HG02973 (cell line): Measurements from ENCODE around the gene ERGIC1.
"Not testable (repeated sequence)": the region's sequence is repeated elsewhere in the genome, so short reads cannot be mapped to it uniquely, and the experiment has no call there.

ENCODE experiments used
- ATAC-seq: cut with Tn5 transposase; IDR thresholded peaks from one replicate; pipeline ENCODE4 v1.9.1; 2021; ENCODE audit warnings: moderate library complexity; ENCODE audit not compliant: unreplicated experiment

Gene ERGIC1

GRCh38 chr5:172800088-172800551 lies 33.9 kb upstream of the ERGIC1 start:
- no peak for ATAC-seq

GRCh38 chr5:172801179-172801671 lies 32.8 kb upstream of the ERGIC1 start:
- no peak for ATAC-seq

GRCh38 chr5:172802112-172802511 lies 31.9 kb upstream of the ERGIC1 start:
- ATAC-seq, result no peak

DNA sequence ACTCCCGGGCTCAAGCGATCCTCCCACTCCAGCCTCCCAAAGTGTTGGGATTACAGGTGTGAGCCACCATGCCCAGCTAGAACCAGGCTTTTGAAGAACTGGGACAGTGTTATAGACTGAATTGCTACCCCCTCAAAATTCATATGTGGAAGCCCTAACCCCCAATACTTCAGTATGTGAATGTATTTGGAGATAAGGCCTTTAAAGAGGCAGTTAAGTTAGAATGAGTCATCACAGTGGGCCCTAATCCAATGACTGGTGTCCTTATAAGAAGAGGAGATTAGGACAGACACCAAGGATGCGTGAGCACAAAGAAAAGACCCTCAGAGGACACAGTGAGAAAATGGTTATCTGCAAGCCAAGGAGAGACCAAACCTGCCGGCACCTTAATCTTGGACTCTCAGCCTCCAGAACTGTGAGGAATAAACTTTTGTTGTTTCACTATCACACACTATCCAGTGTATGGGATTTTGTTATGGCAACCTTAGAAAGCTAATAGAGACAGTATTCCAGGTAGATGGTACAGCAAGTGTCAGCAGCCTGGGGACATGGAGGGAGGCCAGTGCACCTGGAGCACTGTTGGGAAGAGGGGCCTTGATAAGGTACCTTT lies 31.4 kb upstream of the ERGIC1 start:
- no peak for ATAC-seq

DNA sequence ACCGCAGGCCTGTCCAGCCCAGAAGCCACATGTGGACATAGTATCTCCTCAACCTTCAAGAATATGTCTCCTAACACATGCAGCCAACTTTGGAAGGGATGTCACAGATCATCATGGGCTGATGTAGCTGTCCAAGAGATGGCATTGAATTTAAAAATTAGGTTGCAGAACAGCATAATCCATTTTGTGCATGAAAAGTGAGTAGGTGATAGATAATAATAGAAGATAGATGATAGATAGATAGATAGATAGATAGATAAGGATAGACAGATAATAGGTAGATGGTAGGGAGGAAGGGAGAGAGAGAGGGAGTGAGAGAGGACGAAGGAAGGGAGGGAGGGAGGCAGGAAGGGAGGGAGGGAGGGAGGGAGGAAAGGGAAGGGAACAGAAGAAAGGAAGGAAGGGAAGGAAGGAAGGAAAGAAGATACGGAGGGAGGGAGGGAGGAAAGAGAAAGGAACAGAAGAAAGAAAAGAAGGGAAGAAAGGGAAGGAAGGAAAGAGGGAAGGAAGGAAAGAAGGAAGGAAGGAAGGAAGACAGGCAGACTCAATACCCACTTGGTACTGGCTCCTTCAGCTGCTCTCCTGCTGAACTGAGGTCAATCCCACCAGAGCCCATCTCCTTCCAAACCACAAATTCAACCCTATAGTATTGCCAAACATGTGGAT lies 28.9 kb upstream of the ERGIC1 start:
- ATAC-seq, result no peak

DNA sequence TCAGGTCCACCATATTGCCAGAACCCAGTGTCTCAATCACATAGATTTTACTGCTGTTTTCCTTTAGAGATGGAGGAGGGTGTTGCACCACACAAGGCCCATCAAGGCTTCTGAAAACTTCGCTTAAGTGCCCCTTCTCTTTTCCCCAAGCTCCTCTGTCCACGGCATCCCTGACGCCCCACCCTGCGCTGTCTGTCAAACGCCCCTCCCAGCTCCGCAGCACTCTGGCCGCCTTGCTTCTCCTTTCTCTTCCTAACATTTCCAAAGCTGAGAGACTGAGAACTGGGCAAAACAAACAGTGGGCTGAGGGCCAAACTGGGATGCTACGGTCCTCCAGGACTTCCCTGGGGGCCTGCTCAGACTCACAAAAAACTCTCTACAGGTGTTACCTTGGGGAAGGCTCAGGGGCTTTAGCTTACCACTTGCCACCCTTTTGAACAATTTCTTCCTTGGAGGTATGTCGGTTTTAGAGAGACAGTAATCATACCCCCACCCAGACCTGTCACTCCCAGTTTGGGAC lies 28.3 kb upstream of the ERGIC1 start:
- ATAC-seq, result no peak

DNA sequence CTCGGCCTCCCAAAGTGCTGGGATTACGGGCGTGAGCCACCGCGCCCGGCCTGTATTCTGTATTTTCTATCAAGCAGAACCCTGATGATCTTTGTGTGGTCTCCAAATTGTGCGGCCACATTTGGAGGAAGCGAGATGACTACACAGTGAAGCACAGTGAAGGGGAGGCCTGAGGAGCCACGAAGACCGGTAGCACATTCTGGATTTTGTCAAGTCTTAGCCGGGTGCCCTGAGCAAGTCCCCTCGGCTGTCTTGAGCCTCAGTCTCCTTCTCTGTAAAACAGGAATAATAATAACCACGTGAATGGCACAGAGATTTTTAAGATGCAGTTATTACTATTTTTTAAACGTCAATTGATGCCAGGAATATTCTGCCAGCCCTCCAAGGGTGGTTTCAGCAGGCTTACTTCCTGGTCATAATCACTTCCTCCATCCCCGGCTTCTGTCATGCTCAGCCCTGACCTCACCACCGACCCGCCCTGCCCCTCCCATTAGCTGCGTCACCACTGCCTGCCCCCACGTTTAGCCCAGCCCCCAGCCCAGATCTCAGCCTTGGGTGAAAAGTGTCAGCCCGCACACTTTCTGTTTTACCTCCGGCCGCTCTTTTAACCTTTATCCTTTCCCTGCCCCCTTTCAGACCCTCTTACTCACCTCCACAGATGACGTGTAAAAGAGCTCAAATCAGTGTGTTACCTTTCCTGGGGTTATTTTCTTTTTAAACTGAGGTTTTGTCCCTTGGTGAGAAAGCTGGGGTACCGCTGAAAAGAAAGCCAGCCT lies 27.0 kb upstream of the ERGIC1 start:
- peak; percentile 94 for ATAC-seq

GRCh38 chr5:172807766-172808311 lies 26.2 kb upstream of the ERGIC1 start:
- ATAC-seq, result no peak

DNA sequence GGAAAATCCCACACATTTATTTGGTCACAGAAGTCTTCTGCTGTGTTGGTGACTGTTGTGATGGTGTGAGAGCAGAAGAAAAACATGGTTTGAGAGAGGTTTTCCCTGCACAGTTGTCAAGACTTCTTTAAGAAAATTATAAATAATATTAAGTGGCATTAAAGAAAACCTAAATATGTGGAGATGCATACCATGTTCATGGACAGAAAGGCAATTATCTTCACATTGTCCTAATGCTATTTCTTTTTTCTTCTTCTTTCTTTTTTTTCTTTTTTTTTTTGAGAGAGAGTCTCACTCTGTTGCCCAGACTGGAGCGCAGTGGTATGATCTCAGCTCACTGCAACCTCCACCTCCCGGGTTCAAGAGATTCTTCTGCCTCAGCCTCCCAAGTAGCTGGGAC lies 24.3 kb upstream of the ERGIC1 start:
- ATAC-seq, result no peak

GRCh38 chr5:172810996-172811395 lies 23.1 kb upstream of the ERGIC1 start:
- ATAC-seq, result not testable (repeated sequence)

- no peak for ATAC-seq
Measured at GRCh38 chr5:172815631-172816030, 18.4 kb upstream of the ERGIC1 start.

DNA sequence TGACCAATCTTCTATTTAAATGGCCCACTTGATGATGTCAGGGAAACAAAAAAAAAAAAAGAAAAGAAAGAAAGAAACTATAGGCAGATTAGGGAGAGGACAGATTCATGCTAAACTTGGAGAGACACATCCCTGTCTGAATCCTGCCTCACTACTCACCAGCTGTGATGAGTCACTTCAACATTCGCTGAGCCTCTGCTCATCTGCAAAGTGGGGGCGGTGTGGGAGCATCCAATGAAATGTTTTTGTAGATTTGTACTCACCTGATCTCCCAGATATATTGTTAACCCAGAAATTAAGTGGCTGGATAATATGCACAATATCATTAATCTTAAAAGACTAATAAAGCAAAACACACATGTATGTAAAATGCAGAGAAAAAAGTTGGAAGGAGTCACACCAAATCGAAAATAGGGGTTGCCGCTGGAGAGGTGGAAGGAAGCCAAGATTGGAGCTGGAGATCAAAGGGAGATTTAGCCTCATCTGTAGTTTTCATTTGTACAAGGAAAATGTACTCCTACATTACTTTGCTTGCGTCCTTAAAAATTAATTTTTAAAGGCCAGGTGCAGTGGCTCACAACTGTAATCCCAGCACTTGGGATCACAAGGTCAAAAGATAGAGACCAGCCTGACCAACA lies 17.0 kb upstream of the ERGIC1 start:
- ATAC-seq, result no peak

DNA sequence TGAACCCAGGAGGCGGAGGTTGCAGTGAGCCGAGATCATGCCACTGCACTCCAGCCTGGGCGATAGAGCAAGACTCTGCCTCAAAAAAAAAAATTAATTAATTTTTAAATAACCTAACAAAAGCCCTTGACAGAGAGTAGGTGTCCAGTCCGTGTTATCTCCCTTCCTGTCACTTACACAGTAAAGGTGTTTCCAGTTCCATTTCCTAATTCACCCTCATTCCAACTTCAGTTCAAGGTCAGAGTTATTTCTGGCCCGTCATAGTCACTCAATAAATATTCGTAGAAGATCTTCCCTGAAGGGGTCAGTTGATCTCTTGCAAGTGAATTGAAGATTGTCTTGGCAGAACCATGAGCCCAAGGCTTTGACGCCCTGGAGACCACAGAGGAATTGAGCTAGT lies 16.4 kb upstream of the ERGIC1 start:
- ATAC-seq, result no peak

GRCh38 chr5:172818081-172818480 lies 16.0 kb upstream of the ERGIC1 start:
- no peak for ATAC-seq

DNA sequence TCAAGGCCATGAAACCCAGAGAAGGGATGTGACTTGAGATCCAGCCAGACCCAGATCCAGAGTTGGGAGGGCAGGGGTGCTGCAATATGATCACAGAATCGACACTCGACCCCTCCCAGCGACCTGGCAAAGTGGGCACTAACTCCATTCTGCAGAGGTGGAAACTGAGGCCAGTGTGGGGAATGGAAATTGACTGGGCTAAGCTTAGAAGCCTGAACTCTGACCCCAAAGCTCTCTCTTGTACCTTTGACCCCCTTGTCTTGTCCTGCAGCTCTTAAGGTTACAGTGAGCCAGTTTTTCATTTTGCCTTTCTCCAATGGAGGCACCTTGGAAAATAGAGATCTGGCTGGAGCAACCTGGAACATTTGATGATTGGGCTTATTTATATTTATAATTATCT lies 14.5 kb upstream of the ERGIC1 start:
- no peak for ATAC-seq

DNA sequence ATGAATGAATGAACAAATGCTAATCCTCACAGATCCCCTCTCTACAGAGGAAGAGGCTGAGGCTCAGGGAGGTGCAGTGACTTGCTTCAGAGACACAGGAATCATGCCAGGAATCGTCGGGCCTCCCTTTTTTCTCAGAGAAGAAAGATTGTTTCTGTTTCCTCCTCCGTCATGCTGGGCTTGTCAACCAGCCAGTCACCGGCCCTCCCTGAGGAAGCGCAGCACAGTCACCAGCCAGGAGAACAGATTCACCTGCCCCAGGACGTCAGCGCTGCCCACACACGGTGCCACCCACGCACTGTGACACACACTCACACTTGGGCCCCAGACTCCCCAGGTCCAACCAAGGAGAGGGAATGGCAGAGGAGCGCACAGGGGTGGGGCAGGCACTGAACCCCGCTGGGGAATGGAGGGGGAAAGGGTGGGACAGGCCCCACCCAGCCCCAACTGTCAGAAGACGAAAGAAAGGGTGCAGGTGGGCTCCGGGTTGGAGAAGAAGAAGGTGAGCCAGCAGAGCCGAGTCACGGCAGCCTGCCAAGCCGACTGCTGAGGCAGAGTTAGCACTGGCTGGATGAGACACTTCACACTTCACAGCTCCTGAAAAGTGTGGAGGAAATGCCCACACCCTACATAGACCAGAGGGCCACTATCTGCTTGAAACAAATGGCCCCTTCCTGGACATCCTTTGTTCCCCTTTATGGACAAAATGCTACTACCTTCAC lies 13.8 kb upstream of the ERGIC1 start:
- ATAC-seq, result no peak

- no peak for ATAC-seq
Measured at GRCh38 chr5:172821340-172821985, 12.6 kb upstream of the ERGIC1 start.

GRCh38 chr5:172823840-172824362 lies 10.2 kb upstream of the ERGIC1 start:
- no peak for ATAC-seq

DNA sequence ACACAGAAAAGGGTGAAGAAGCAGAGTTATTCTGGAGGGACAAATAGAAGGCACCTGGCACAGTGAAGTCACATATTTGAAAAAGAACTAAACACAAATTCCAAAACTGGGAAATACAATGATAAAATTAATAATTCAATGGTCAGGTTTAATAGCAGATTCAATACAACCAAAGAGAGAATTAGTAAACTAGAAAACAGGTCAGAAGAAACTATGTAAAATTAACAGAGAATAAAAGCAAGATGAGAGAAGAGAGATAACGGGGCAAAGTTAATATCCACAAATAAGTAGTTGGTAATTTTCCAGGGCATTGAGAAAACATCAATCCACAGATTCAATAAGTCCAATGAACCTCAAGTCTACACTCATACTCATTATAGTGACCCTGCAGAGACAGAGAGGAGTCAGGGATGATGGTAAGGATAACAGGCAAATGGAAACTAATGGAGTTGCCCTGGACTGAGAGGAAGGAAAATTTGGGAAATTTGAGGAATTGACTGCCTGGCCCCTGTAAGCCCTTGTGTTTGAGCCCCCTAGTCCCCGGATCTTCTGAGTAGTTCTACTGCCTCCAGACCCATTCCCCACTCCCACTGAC lies 8.3 kb upstream of the ERGIC1 start:
- ATAC-seq, result no peak
